Osteocyte (in vitro differentiated cells): ENCODE data around the gene DPP10. TPM values are rescaled to one million over a fixed set of nuclear protein-coding genes. Genes with fewer than 3 reads are reported as not detected.

ENCODE experiments used
- DNase-seq: peaks from one replicate; pipeline ENCODE4 v3.0.0; 2021; ENCODE audit warnings: mixed read lengths; ENCODE audit not compliant: unreplicated experiment; ENCODE audit errors: extremely low spot score
- H3K27ac Mint-ChIP-seq: one replicate; pipeline ENCODE4 v1.8.0; 2021; ENCODE audit warnings: mild to moderate bottlenecking, mixed read lengths; ENCODE audit not compliant: unreplicated experiment
- H3K27me3 Mint-ChIP-seq: one replicate; pipeline ENCODE4 v1.8.0; 2021; ENCODE audit warnings: mixed read lengths; ENCODE audit not compliant: unreplicated experiment
- H3K36me3 Mint-ChIP-seq: one replicate; pipeline ENCODE4 v1.8.0; 2021; ENCODE audit warnings: mixed read lengths; ENCODE audit not compliant: unreplicated experiment
- H3K4me1 Mint-ChIP-seq: one replicate; pipeline ENCODE4 v1.8.0; 2021; ENCODE audit warnings: mixed read lengths; ENCODE audit not compliant: unreplicated experiment
- H3K4me3 Mint-ChIP-seq: one replicate; pipeline ENCODE4 v1.8.0; 2021; ENCODE audit warnings: mild to moderate bottlenecking, moderate library complexity, mixed read lengths; ENCODE audit not compliant: unreplicated experiment
- H3K9me3 Mint-ChIP-seq: one replicate; pipeline ENCODE4 v1.8.0; 2021; ENCODE audit warnings: mixed read lengths; ENCODE audit not compliant: unreplicated experiment
- total RNA-seq: library from RNA; stranded (reverse); gene quantifications from 2 replicates; pipeline ENCODE4 v1.2.1, GENCODE V29; 2021
- TF ChIP-seq, protein P1 (sequence below): fragments of 200-600 bp; sonication (generic); IDR thresholded peaks from 2 replicates; pipeline ENCODE4 v1.5.0; 2021; ENCODE audit warnings: antibody characterized with exemption, mild to moderate bottlenecking, moderate library complexity

DPP10 gene
- total RNA-seq, 1 donor from 2014 or later, result not detected

DNA sequence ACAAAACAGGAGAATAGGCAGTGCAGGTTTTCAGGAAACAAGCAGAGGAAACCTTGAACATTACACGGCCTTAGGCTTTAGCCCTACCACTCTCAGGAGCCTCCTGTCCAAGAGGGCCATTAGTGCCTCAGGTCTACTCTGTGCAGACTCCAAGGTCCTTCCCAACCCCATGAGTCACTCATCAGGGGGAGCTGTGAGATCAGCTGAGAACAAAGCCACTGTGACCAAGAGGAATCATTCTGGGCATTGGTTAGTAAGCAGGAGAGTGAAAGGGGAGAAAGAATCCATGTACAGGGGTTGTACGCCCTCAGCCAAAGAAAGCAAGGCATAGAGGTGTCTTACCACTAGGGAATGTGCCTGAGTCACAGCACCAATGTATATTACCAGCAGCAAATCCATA is 680.3 kb downstream of the DPP10 start:
- no peak overlapping the region for H3K27ac Mint-ChIP-seq

DNA sequence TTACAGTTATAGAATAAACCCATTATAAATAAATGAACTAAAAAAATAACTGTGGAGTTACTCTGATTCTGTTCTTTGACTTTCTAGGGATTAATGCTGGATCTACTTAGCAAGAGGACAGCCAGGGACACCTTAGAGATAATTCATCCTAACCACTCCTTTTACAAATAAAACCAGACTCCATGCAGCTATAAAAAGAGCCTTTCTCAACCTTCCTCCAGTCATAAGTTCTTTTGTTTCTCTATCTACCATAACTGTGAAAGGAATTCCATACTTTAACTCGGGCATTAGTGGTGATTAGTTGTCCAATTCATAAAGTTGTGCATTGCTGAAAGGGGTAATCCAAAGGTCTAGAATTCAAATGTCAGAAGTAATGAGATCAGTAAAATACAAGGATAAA is 682.4 kb downstream of the DPP10 start:
- no peaks in the 10 kb centered on the region for H3K27me3 Mint-ChIP-seq
- H3K9me3 Mint-ChIP-seq, result peaks cover 15% of the 10 kb centered on the region
- H3K27ac Mint-ChIP-seq, result no peak overlapping the region
- no peaks in the 10 kb centered on the region for H3K4me1 Mint-ChIP-seq
- no peaks in the 10 kb centered on the region for H3K36me3 Mint-ChIP-seq
- DNase-seq, result no peak
- TF ChIP-seq, protein P1, sequence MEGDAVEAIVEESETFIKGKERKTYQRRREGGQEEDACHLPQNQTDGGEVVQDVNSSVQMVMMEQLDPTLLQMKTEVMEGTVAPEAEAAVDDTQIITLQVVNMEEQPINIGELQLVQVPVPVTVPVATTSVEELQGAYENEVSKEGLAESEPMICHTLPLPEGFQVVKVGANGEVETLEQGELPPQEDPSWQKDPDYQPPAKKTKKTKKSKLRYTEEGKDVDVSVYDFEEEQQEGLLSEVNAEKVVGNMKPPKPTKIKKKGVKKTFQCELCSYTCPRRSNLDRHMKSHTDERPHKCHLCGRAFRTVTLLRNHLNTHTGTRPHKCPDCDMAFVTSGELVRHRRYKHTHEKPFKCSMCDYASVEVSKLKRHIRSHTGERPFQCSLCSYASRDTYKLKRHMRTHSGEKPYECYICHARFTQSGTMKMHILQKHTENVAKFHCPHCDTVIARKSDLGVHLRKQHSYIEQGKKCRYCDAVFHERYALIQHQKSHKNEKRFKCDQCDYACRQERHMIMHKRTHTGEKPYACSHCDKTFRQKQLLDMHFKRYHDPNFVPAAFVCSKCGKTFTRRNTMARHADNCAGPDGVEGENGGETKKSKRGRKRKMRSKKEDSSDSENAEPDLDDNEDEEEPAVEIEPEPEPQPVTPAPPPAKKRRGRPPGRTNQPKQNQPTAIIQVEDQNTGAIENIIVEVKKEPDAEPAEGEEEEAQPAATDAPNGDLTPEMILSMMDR, result no peak
- no peak overlapping the region for H3K4me3 Mint-ChIP-seq

More for the DNA sequence above, 680.3 kb downstream of the DPP10 start:
- no peaks in the 10 kb centered on the region for H3K36me3 Mint-ChIP-seq
- H3K4me1 Mint-ChIP-seq, result no peaks in the 10 kb centered on the region
- no peak for DNase-seq
- H3K27me3 Mint-ChIP-seq, result no peaks in the 10 kb centered on the region
- H3K4me3 Mint-ChIP-seq, result no peak overlapping the region
- peaks cover 13% of the 10 kb centered on the region for H3K9me3 Mint-ChIP-seq
- TF ChIP-seq, protein P1, result no peak

DNA sequence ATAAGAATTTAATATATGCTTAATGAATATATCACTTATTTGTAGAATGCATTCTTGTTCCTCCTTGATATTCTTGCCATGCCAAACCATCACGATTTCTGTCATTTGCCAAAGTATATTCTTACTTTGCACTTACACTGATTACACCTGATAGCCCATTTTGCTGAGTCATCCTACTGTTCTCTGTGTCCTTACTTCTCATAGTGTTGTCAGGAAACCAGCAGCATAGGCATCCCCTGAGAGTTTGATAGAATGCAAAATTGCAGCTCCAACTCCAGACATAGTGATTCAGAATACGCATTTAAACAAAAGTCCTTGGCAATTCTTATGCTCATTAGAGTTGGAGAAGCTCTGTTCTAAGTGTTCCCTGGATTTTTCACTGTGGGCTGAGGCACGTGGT is 687.1 kb downstream of the DPP10 start:
- no peak overlapping the region for H3K4me3 Mint-ChIP-seq
- TF ChIP-seq, protein P1, result no peak
- no peaks in the 10 kb centered on the region for H3K36me3 Mint-ChIP-seq
- H3K4me1 Mint-ChIP-seq, result no peaks in the 10 kb centered on the region
- no peaks in the 10 kb centered on the region for H3K27me3 Mint-ChIP-seq
- no peak for DNase-seq
- peaks cover 16% of the 10 kb centered on the region for H3K9me3 Mint-ChIP-seq
- H3K27ac Mint-ChIP-seq, result no peak overlapping the region

DNA sequence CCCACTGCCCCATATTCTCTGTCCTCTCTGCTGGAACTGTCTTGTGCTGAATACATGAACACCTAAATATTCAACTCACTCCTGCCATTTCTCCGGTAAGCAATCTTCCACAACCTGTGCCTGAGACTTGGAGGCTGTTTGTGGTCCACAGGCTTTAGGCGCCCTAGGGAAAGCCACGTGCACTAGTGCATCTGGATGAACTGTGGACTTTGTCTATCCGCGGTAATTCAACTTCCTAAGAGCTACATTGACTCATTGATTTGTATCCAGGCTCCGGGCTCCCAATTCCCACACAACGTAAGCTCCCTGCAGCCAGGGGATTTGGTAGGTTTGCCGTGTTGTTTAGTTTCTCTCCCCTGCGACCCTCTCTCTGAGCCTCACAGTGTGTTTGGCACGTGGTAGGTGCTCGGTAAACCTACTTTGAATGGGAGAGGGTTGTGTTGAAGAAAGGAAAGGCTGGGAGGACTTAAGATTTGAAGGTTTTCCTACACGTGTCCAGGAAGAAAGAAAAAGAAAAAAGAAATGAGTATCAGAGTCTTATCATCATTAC is 718.2 kb downstream of the DPP10 start:
- Mint-ChIP-seq H3K36me3 (no peaks in the 10 kb centered on the region), H3K27me3 (peaks cover 33% of the 10 kb centered on the region), H3K9me3 (no peaks in the 10 kb centered on the region), H3K4me1 (peaks cover 4% of the 10 kb centered on the region), H3K4me3 (peak overlapping the region; percentile 57), H3K27ac (no peak overlapping the region)
- DNase-seq, result no peak
- TF ChIP-seq, protein P1, result no peak

- Mint-ChIP-seq H3K27ac (no peak overlapping the region), H3K27me3 (peaks cover 33% of the 10 kb centered on the region), H3K4me1 (peaks cover 4% of the 10 kb centered on the region), H3K9me3 (no peaks in the 10 kb centered on the region), H3K4me3 (peak overlapping the region; percentile 57), H3K36me3 (no peaks in the 10 kb centered on the region)
- DNase-seq, result no peak
- TF ChIP-seq, protein P1, result no peak
Observed at GRCh38 chr2:115161081-115161770, 718.8 kb downstream of the DPP10 start.
